Loucy (cell line): ENCODE results near the gene OSBPL8.

ENCODE experiments used
- EZH2phosphoT487 ChIP-seq: fragments of 200-600 bp; IDR thresholded peaks from 2 replicates; pipeline ENCODE4 v1.6.1; 2018; ENCODE audit warnings: antibody characterized with exemption, mild to moderate bottlenecking, moderate library complexity, borderline replicate concordance
- TF ChIP-seq, protein P1 (sequence below): fragments of 200-600 bp; sonication (generic); conservative IDR thresholded peaks from 2 replicates; pipeline ENCODE4 v1.5.1; 2014; ENCODE audit warnings: mild to moderate bottlenecking, antibody characterized with exemption, low read length

DNA sequence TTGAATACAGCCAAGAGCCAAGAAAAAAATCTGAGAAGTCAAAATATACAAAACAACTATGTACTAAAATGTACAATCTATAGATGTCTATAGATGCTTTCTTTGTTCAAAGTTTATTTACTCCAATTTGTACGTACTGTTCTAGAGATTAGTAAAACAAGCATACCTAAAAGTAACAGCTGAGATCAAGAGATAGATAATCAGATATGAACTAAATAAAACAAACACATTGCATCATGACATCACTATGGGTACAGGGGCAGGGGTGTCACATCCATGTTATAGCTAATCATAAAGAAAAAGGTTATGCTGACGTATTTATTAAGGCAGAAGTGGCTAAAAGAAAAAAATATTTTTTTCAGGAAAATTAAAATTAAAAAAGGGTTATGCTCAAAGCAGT is 139.3 kb downstream of the OSBPL8 start:
- TF ChIP-seq, protein P1, sequence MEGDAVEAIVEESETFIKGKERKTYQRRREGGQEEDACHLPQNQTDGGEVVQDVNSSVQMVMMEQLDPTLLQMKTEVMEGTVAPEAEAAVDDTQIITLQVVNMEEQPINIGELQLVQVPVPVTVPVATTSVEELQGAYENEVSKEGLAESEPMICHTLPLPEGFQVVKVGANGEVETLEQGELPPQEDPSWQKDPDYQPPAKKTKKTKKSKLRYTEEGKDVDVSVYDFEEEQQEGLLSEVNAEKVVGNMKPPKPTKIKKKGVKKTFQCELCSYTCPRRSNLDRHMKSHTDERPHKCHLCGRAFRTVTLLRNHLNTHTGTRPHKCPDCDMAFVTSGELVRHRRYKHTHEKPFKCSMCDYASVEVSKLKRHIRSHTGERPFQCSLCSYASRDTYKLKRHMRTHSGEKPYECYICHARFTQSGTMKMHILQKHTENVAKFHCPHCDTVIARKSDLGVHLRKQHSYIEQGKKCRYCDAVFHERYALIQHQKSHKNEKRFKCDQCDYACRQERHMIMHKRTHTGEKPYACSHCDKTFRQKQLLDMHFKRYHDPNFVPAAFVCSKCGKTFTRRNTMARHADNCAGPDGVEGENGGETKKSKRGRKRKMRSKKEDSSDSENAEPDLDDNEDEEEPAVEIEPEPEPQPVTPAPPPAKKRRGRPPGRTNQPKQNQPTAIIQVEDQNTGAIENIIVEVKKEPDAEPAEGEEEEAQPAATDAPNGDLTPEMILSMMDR: no peak
- TF ChIP-seq EZH2phosphoT487: no peak
